Transverse colon (tissue), 3 donors: ENCODE results near the gene HOXB4.

Experiments
- EP300 ChIP-seq: sonication (generic); formaldehyde crosslinking; IDR thresholded peaks from one replicate; pipeline ENCODE4 v1.6.1; 2017; ENCODE audit warnings: antibody characterized with exemption, low read depth
- POLR2A ChIP-seq: fragments of 450-650 bp; IDR thresholded peaks from one replicate; pipeline ENCODE4 v1.6.1; 2016; ENCODE audit warnings: antibody characterized with exemption, mild to moderate bottlenecking, moderate library complexity
- TF ChIP-seq, protein P1 (sequence below), 5 experiments: fragments of 200-600 bp in 3 of 5; fragments of 450-650 bp in 2 of 5; sonication (generic) in 3 of 5; IDR thresholded peaks; 1 replicate in 2 of 5; 2 replicates in 3 of 5; pipeline ENCODE4 v1.5.1; 2016 to 2017; ENCODE audit warnings: antibody characterized with exemption in 5 of 5, inconsistent platforms in 3 of 5, mild to moderate bottlenecking in 2 of 5, moderate library complexity in 1 of 5

DNA sequence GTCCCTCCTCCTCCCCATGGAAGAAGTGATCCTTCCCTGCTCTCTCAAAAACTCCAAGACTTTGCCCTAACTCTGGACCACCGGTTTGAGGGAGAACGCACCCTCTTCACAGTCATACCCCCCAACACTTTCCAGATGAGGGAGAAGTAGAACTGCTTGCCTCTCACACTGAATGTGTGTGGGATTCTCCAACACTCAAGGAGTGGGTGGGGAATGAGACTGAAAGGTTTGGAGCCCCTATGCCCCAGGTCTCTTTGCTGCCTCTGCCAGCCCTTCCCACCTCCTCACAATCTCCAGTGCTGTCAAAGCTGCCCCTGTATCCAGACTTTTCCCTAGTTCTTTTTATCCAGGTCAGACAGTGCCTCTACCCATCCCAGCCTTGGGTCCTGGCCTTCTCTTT is 11.4 kb downstream of the HOXB4 start:
- TF ChIP-seq, protein P1, sequence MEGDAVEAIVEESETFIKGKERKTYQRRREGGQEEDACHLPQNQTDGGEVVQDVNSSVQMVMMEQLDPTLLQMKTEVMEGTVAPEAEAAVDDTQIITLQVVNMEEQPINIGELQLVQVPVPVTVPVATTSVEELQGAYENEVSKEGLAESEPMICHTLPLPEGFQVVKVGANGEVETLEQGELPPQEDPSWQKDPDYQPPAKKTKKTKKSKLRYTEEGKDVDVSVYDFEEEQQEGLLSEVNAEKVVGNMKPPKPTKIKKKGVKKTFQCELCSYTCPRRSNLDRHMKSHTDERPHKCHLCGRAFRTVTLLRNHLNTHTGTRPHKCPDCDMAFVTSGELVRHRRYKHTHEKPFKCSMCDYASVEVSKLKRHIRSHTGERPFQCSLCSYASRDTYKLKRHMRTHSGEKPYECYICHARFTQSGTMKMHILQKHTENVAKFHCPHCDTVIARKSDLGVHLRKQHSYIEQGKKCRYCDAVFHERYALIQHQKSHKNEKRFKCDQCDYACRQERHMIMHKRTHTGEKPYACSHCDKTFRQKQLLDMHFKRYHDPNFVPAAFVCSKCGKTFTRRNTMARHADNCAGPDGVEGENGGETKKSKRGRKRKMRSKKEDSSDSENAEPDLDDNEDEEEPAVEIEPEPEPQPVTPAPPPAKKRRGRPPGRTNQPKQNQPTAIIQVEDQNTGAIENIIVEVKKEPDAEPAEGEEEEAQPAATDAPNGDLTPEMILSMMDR (IDR thresholded peaks at IDR 0.05): no peak
- no peak for TF ChIP-seq POLR2A
- no peak for TF ChIP-seq EP300
